Progenitor cell of endocrine pancreas (in vitro differentiated cells): ENCODE results near the gene SEMA3A. TPM values are rescaled to one million over a fixed set of nuclear protein-coding genes. Genes with fewer than 3 reads are reported as not detected.
A peak's percentile ranks its signal among the peaks of the same experiment; 100 is the strongest.
"Not testable (repeated sequence)": the region's sequence is repeated elsewhere in the genome, so short reads cannot be mapped to it uniquely, and the experiment has no call there.

Source experiments
- DNase-seq: peaks from one replicate; pipeline ENCODE4 v3.0.0; 2021; ENCODE audit warnings: low spot score; ENCODE audit not compliant: unreplicated experiment
- H3K27ac Mint-ChIP-seq: 2 replicates; pipeline ENCODE4 v1.8.0; 2021; ENCODE audit warnings: mild to moderate bottlenecking, moderate library complexity, mixed read lengths
- H3K27me3 Mint-ChIP-seq: 2 replicates; pipeline ENCODE4 v1.8.0; 2021; ENCODE audit warnings: mixed read lengths
- H3K36me3 Mint-ChIP-seq: 2 replicates; pipeline ENCODE4 v1.8.0; 2022; ENCODE audit warnings: mixed read lengths; ENCODE audit not compliant: insufficient read depth
- H3K4me1 Mint-ChIP-seq: 2 replicates; pipeline ENCODE4 v1.8.0; 2021; ENCODE audit warnings: low read depth, mixed read lengths
- H3K4me3 Mint-ChIP-seq: 2 replicates; pipeline ENCODE4 v1.8.0; 2021; ENCODE audit warnings: low read depth, mild to moderate bottlenecking, moderate library complexity, mixed read lengths
- H3K9me3 Mint-ChIP-seq: 2 replicates; pipeline ENCODE4 v1.8.0; 2021; ENCODE audit warnings: low read depth, mixed read lengths
- CTCF ChIP-seq: fragments of 200-600 bp; sonication (generic); IDR thresholded peaks from one replicate; pipeline ENCODE4 v1.5.0; 2021; ENCODE audit warnings: antibody characterized with exemption, mild to moderate bottlenecking; ENCODE audit not compliant: unreplicated experiment
- total RNA-seq: library from RNA; stranded (reverse); gene quantifications from 2 replicates; pipeline ENCODE4 v1.2.1, GENCODE V29; 2021

The SEMA3A gene
- total RNA-seq, 1 donor from 2014 or later = 12.4 TPM

GRCh38 chr7:84159435-84159834 lies 35.2 kb downstream of the SEMA3A start:
- Mint-ChIP-seq H3K27me3 (no peaks in the 10 kb centered on the region), H3K9me3 (no peaks in the 10 kb centered on the region), H3K27ac (no peak overlapping the region), H3K4me1 (peaks cover 15% of the 10 kb centered on the region), H3K4me3 (no peak overlapping the region), H3K36me3 (no peaks in the 10 kb centered on the region)
- TF ChIP-seq CTCF = no peak
- no peak for DNase-seq

GRCh38 chr7:84157171-84157570 lies 37.4 kb downstream of the SEMA3A start:
- no peak overlapping the region for H3K4me3 Mint-ChIP-seq
- H3K27ac Mint-ChIP-seq = no peak overlapping the region
- H3K27me3 Mint-ChIP-seq = no peaks in the 10 kb centered on the region
- TF ChIP-seq CTCF = no peak
- H3K4me1 Mint-ChIP-seq = peaks cover 14% of the 10 kb centered on the region
- no peaks in the 10 kb centered on the region for H3K36me3 Mint-ChIP-seq
- no peak for DNase-seq
- H3K9me3 Mint-ChIP-seq = no peaks in the 10 kb centered on the region

DNA sequence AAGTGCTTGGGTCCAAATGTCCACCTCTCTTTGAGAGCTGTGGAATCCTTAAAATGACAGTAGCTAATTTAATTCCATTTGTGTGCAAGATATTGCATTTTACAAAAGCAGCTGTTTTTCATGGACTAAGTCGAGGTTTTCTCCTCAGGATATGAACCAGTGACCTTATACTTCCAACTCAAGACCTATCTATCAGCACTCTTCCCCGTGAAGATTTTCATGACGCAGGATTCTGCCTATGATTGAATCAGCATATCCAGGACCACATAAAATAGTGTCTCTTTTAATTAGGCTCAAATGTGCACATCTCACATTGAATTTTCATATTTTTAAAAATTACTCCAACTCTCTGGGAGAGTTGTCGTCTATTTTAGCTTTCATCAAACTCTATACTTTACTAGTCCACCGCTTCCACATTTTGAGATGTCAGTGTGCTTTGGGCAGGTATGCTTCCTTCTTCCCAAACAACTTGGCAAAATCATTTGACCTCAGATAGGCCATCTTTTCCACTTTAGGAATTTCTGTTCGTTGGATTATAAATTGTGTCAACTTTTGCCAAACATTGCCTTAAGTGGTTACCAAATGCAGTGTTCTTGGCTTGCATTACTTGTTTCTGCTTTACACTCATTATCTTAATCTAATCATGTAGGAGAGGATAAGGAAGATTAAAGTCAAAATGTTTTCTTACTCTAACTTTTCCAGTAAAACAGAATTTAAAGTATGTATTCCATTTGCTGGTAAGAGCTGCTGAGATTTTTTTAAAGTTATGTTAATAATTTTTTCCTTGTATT lies 39.4 kb downstream of the SEMA3A start:
- H3K4me3 Mint-ChIP-seq = no peak overlapping the region
- no peaks in the 10 kb centered on the region for H3K9me3 Mint-ChIP-seq
- DNase-seq = no peak
- no peak for TF ChIP-seq CTCF
- H3K27ac Mint-ChIP-seq = no peak overlapping the region
- no peaks in the 10 kb centered on the region for H3K27me3 Mint-ChIP-seq
- H3K4me1 Mint-ChIP-seq = peaks cover 10% of the 10 kb centered on the region
- no peaks in the 10 kb centered on the region for H3K36me3 Mint-ChIP-seq

GRCh38 chr7:84152995-84153394 lies 41.6 kb downstream of the SEMA3A start:
- H3K27ac Mint-ChIP-seq = no peak overlapping the region
- H3K4me1 Mint-ChIP-seq = peaks cover 27% of the 10 kb centered on the region
- H3K27me3 Mint-ChIP-seq = no peaks in the 10 kb centered on the region
- no peak for TF ChIP-seq CTCF
- H3K9me3 Mint-ChIP-seq = no peaks in the 10 kb centered on the region
- no peak overlapping the region for H3K4me3 Mint-ChIP-seq
- DNase-seq = no peak
- H3K36me3 Mint-ChIP-seq = no peaks in the 10 kb centered on the region

- not testable (repeated sequence) for H3K27me3 Mint-ChIP-seq, H3K36me3 Mint-ChIP-seq, H3K9me3 Mint-ChIP-seq
- peak; percentile 57 for DNase-seq
- H3K4me3 Mint-ChIP-seq = peak overlapping the region; percentile 95
- peaks cover 36% of the 10 kb centered on the region for H3K4me1 Mint-ChIP-seq
- H3K27ac Mint-ChIP-seq = peak overlapping the region; percentile 98
Observed at GRCh38 chr7:84150370-84150769, 44.2 kb downstream of the SEMA3A start.

DNA sequence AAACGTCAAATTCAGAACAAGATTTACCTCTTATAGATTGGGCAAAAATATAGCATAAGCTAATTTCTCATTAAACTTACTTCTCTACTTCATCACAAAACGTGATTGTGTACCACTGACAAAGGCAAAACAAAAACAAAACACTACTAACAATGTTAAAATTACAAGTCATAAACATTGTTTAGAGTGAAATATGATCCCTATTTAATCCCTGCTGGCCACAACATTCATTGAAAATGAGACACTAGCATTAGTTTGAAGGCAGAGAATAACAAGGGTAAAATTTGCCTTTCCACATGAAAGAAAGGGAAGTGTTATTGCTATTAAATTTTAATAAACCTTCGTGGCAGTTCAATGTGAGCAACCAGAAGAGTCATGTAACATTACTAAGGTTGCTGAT lies 45.0 kb downstream of the SEMA3A start:
- DNase-seq = no peak
- H3K27ac Mint-ChIP-seq = peak overlapping the region; percentile 98
- no peaks in the 10 kb centered on the region for H3K9me3 Mint-ChIP-seq

More for the DNA sequence above, 45.0 kb downstream of the SEMA3A start:
- H3K4me3 Mint-ChIP-seq = peak overlapping the region; percentile 95
- TF ChIP-seq CTCF = no peak
- no peaks in the 10 kb centered on the region for H3K27me3 Mint-ChIP-seq
- peaks cover 37% of the 10 kb centered on the region for H3K4me1 Mint-ChIP-seq
- H3K36me3 Mint-ChIP-seq = no peaks in the 10 kb centered on the region
